ENCODE measurements around the gene BTBD17.

DNA sequence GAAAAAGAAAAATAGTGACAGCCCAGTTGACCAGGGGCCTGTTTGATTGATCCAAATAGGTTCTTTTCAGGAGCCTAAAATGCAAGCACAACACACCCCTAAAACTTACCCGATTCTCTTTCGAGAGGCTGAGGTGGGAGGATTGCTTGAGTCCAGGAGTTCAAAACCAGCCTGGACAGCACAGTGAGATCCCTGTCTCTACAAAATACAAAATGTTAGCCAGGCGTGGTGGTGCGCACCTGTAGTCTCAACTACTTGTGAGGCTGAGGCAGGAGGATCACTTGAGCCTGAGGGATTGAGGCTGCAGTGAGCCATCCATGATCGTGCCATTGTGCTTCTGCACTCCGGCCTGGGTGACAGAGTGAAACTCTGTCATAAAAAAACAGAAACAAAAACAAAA is 37.1 kb downstream of the BTBD17 start:
- no peak for TF ChIP-seq TAF1 (IDR thresholded peaks at IDR 0.05; ENCODE audit: low read depth)
- TF ChIP-seq, protein P1, sequence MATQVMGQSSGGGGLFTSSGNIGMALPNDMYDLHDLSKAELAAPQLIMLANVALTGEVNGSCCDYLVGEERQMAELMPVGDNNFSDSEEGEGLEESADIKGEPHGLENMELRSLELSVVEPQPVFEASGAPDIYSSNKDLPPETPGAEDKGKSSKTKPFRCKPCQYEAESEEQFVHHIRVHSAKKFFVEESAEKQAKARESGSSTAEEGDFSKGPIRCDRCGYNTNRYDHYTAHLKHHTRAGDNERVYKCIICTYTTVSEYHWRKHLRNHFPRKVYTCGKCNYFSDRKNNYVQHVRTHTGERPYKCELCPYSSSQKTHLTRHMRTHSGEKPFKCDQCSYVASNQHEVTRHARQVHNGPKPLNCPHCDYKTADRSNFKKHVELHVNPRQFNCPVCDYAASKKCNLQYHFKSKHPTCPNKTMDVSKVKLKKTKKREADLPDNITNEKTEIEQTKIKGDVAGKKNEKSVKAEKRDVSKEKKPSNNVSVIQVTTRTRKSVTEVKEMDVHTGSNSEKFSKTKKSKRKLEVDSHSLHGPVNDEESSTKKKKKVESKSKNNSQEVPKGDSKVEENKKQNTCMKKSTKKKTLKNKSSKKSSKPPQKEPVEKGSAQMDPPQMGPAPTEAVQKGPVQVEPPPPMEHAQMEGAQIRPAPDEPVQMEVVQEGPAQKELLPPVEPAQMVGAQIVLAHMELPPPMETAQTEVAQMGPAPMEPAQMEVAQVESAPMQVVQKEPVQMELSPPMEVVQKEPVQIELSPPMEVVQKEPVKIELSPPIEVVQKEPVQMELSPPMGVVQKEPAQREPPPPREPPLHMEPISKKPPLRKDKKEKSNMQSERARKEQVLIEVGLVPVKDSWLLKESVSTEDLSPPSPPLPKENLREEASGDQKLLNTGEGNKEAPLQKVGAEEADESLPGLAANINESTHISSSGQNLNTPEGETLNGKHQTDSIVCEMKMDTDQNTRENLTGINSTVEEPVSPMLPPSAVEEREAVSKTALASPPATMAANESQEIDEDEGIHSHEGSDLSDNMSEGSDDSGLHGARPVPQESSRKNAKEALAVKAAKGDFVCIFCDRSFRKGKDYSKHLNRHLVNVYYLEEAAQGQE (IDR thresholded peaks at IDR 0.05; ENCODE audit: low read depth) = no peak
- no peak for TF ChIP-seq YY1 (IDR thresholded peaks at IDR 0.05; ENCODE audit: low read depth)
- no peak for TF ChIP-seq CEBPB (IDR thresholded peaks at IDR 0.05)
- no peak for TF ChIP-seq NFIC (IDR thresholded peaks at IDR 0.05)
- no peak for TF ChIP-seq TCF12 (IDR thresholded peaks at IDR 0.05; ENCODE audit: low read depth)
- TF ChIP-seq RAD21 (IDR thresholded peaks at IDR 0.05; ENCODE audit: low read depth) = no peak
- TF ChIP-seq, protein P2, sequence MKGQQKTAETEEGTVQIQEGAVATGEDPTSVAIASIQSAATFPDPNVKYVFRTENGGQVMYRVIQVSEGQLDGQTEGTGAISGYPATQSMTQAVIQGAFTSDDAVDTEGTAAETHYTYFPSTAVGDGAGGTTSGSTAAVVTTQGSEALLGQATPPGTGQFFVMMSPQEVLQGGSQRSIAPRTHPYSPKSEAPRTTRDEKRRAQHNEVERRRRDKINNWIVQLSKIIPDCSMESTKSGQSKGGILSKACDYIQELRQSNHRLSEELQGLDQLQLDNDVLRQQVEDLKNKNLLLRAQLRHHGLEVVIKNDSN (IDR thresholded peaks at IDR 0.05) = no peak
- TF ChIP-seq EP300 (IDR thresholded peaks at IDR 0.05; ENCODE audit: borderline replicate concordance) = no peak
- TF ChIP-seq FOXM1 (IDR thresholded peaks at IDR 0.05; ENCODE audit: borderline replicate concordance, low read depth) = no peak
- TF ChIP-seq, protein P3, sequence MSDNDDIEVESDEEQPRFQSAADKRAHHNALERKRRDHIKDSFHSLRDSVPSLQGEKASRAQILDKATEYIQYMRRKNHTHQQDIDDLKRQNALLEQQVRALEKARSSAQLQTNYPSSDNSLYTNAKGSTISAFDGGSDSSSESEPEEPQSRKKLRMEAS (IDR thresholded peaks at IDR 0.05) = no peak
- no peak for TF ChIP-seq CREB1 (IDR thresholded peaks at IDR 0.05; ENCODE audit: low read depth)
- TF ChIP-seq EGR1 (IDR thresholded peaks at IDR 0.05) = no peak

Data from Ishikawa (cell line).